A549 (cell line): ENCODE results near the gene TLDC2. TPM values are rescaled to one million over a fixed set of nuclear protein-coding genes. Genes with fewer than 3 reads are reported as not detected.

Source experiments
- ATAC-seq, 2 experiments: fragments of 200-7000 bp in 1 of 2; fragments of >200 bp in 1 of 2; cut with Nextera tagmentation in 1 of 2; cut with Tn5 transposase in 1 of 2; 3 replicates each; pipeline versions ENCODE4 v1.8.0 to v1.9.1; 2018 to 2020; ENCODE audit warnings: mild to moderate bottlenecking in 1 of 2, moderate library complexity in 1 of 2
- CTCF ChIA-PET: fragments of 300-600 bp; sonication (Branson Sonifier 250); formaldehyde crosslinking; extraction: SDS; loops from one replicate; lab custom pipeline; 2021; ENCODE audit warnings: antibody characterized with exemption, inconsistent platforms; lab: Yijun Ruan, JAX
- POLR2A ChIA-PET: fragments of 350-600 bp; formaldehyde crosslinking; extraction: SDS; loops from one replicate; lab custom pipeline; 2021; ENCODE audit warnings: antibody characterized with exemption, inconsistent platforms; lab: Yijun Ruan, JAX
- DNase-seq, 2 experiments: peaks; one replicate each; pipeline versions ENCODE4 v3.0.0 to v3.0.0-alpha.2; 2011 to 2016; ENCODE audit warnings: low read depth in 1 of 2, low spot score in 1 of 2
- FAIRE-seq: peaks from 2 replicates; lab custom pipeline; 2011; peaks lifted over from hg19 to GRCh38; lab: Jason Lieb, UNC
- H3K27ac ChIP-seq, 2 experiments: fragments of >200 bp; sonication (Bioruptor Twin); formaldehyde crosslinking; 3 replicates each; pipeline ENCODE4 v1.5.1; 2016 to 2017
- H3K4me1 ChIP-seq: fragments of >200 bp; sonication (Bioruptor Twin); formaldehyde crosslinking; 3 replicates; pipeline ENCODE4 v1.6.1; 2016
- H3K4me2 ChIP-seq: fragments of >200 bp; sonication (Bioruptor Twin); formaldehyde crosslinking; 3 replicates; pipeline ENCODE4 v1.6.1; 2016
- H3K4me3 ChIP-seq: fragments of >200 bp; sonication (Bioruptor Twin); formaldehyde crosslinking; 3 replicates; pipeline ENCODE4 v1.5.1; 2016
- H3K9me3 ChIP-seq: fragments of >200 bp; sonication (Bioruptor Twin); formaldehyde crosslinking; 3 replicates; pipeline ENCODE4 v1.6.1; 2016
- BHLHE40 ChIP-seq: IDR thresholded peaks from 2 replicates; pipeline ENCODE4 v1.6.1; 2012; ENCODE audit warnings: low read depth, low read length, inconsistent platforms
- CBX2 ChIP-seq: fragments of 200-600 bp; sonication (generic); IDR thresholded peaks from 2 replicates; pipeline ENCODE4 v1.6.1; 2016; ENCODE audit warnings: low read depth, mild to moderate bottlenecking, borderline replicate concordance
- CEBPB ChIP-seq, 2 experiments: fragments of >200 bp in 1 of 2; sonication (Bioruptor Twin) in 1 of 2; formaldehyde crosslinking in 1 of 2; IDR thresholded peaks; 2 replicates each; pipeline ENCODE4 v1.6.1; 2012 to 2016
- CTCF ChIP-seq: fragments of >200 bp; sonication (Bioruptor Twin); formaldehyde crosslinking; IDR thresholded peaks from 3 replicates; pipeline ENCODE4 v1.5.1; 2016
- E2F6 ChIP-seq: IDR thresholded peaks from 2 replicates; pipeline ENCODE4 v1.6.1; 2012; ENCODE audit warnings: low read depth, borderline replicate concordance
- ELK1 ChIP-seq: fragments of 150-350 bp; IDR thresholded peaks from 2 replicates; pipeline ENCODE4 v1.6.1; 2014; ENCODE audit warnings: low read depth, mild to moderate bottlenecking, low read length
- ESRRA ChIP-seq: fragments of 150-350 bp; IDR thresholded peaks from 2 replicates; pipeline ENCODE4 v1.6.1; 2014; ENCODE audit warnings: mild to moderate bottlenecking, low read length, borderline replicate concordance
- FOSB ChIP-seq: fragments of 250-450 bp; sonication (Bioruptor Pico); IDR thresholded peaks from 2 replicates; pipeline ENCODE4 v1.5.0; 2020; ENCODE audit warnings: mild to moderate bottlenecking, moderate library complexity
- FOXS1 ChIP-seq: fragments of 250-450 bp; sonication (Bioruptor Pico); IDR thresholded peaks from 2 replicates; pipeline ENCODE4 v1.5.0; 2020; ENCODE audit warnings: mild to moderate bottlenecking, moderate library complexity
- GATA3 ChIP-seq: IDR thresholded peaks from 2 replicates; pipeline ENCODE4 v1.6.1; 2012; ENCODE audit warnings: borderline replicate concordance
- JUN ChIP-seq, 2 experiments: fragments of >200 bp; sonication (Bioruptor Twin); formaldehyde crosslinking; IDR thresholded peaks; 2 replicates in 1 of 2; 3 replicates in 1 of 2; pipeline ENCODE4 v1.6.1; 2016 to 2017
- JUNB ChIP-seq: fragments of >200 bp; sonication (Bioruptor Twin); formaldehyde crosslinking; IDR thresholded peaks from 2 replicates; pipeline ENCODE4 v1.6.1; 2016
- KDM1A ChIP-seq: fragments of 200-600 bp; sonication (generic); IDR thresholded peaks from 2 replicates; pipeline ENCODE4 v1.6.1; 2016; ENCODE audit warnings: low read depth, mild to moderate bottlenecking
- MAX ChIP-seq: IDR thresholded peaks from 2 replicates; pipeline ENCODE4 v1.6.1; 2012
- MYC ChIP-seq: IDR thresholded peaks from 2 replicates; pipeline ENCODE4 v1.6.1; 2012; ENCODE audit warnings: mild to moderate bottlenecking, inconsistent platforms, low read length, improper control_type of control experiment, borderline replicate concordance
- PHF8 ChIP-seq: fragments of 200-600 bp; sonication (generic); IDR thresholded peaks from 2 replicates; pipeline ENCODE4 v1.6.1; 2016; ENCODE audit warnings: low read depth, mild to moderate bottlenecking, antibody characterized with exemption, moderate library complexity, borderline replicate concordance
- POLR2A ChIP-seq: IDR thresholded peaks from 2 replicates; pipeline ENCODE4 v1.6.1; 2012; ENCODE audit warnings: mild to moderate bottlenecking, low read length
- POLR2AphosphoS2 ChIP-seq: conservative IDR thresholded peaks from 2 replicates; pipeline ENCODE4 v1.6.1; 2012; ENCODE audit warnings: low read length, improper control_type of control experiment, inconsistent platforms
- RAD21 ChIP-seq, 2 experiments: fragments of >200 bp in 1 of 2; sonication (Bioruptor Twin) in 1 of 2; formaldehyde crosslinking in 1 of 2; IDR thresholded peaks in 1 of 2; conservative IDR thresholded peaks in 1 of 2; 2 replicates in 1 of 2; 3 replicates in 1 of 2; pipeline ENCODE4 v1.6.1; 2012 to 2018; ENCODE audit warnings: inconsistent platforms in 1 of 2
- RARB ChIP-seq: fragments of 250-450 bp; sonication (Bioruptor Pico); IDR thresholded peaks from 2 replicates; pipeline ENCODE4 v1.8.0; 2021; ENCODE audit warnings: mild to moderate bottlenecking, moderate library complexity
- RNF2 ChIP-seq: fragments of 200-600 bp; sonication (generic); IDR thresholded peaks from 2 replicates; pipeline ENCODE4 v1.6.1; 2016; ENCODE audit warnings: low read depth, mild to moderate bottlenecking, antibody characterized with exemption, moderate library complexity, borderline replicate concordance
- SMC3 ChIP-seq: fragments of >200 bp; sonication (Bioruptor Twin); formaldehyde crosslinking; IDR thresholded peaks from 3 replicates; pipeline ENCODE4 v1.6.1; 2018; ENCODE audit warnings: inconsistent platforms
- SREBF2 ChIP-seq: fragments of 450-650 bp; IDR thresholded peaks from 2 replicates; pipeline ENCODE4 v1.6.1; 2014; ENCODE audit warnings: mild to moderate bottlenecking, moderate library complexity
- ZC3H11A ChIP-seq: fragments of 450-650 bp; IDR thresholded peaks from 2 replicates; pipeline ENCODE4 v1.6.1; 2014; ENCODE audit warnings: antibody characterized with exemption, mild to moderate bottlenecking
- ZFP36 ChIP-seq: fragments of 450-650 bp; IDR thresholded peaks from 2 replicates; pipeline ENCODE4 v1.6.1; 2014; ENCODE audit warnings: borderline replicate concordance; ENCODE audit not compliant: partially characterized antibody
- WGBS: methylation state at CpG from one replicate; pipeline ENCODE4 v1.1.6; 2017; ENCODE audit errors: missing lambda C conversion rate; 5-methylcytosine and 5-hydroxymethylcytosine counted together
- polyA plus RNA-seq, 4 experiments: library from polyadenylated mRNA; depleted of rRNA in 3 of 4; stranded (reverse); fragments of >200 nt; fragmentation: RNase III in 1 of 4; extraction: RNeasy Plus Mini Kit Qiagen cat#74134 plus additional on column Dnase treatment in 1 of 4; gene quantifications; 2 replicates in 3 of 4; 3 replicates in 1 of 4; pipeline ENCODE4 v1.2.3, GENCODE V29; 2011 to 2017

The TLDC2 gene
- polyA plus RNA-seq, 2 of the 4 experiments (the other 2 are of a cell fraction): 0.17 TPM; not detected in 1

- ATAC-seq: no peak
- no peak for DNase-seq
- Histone ChIP-seq H3K9me3 (no peaks in the 10 kb centered on the region), H3K4me2 (no peak overlapping the region), H3K4me1 (no peaks in the 10 kb centered on the region), H3K4me3 (no peak overlapping the region), H3K27ac (no peak overlapping the region)
- ChIA-PET CTCF (interaction anchor here (0.9 to 2.5 kb wide), 7 partner anchors 16 to 479 kb away, joined by 3 to 13 read pairs (median 3); no protein-coding TSS in a partner anchor), POLR2A (no interaction called here)
- no peak for TF ChIP-seq ESRRA
- no peak for TF ChIP-seq MYC
- TF ChIP-seq JUN (IDR thresholded peaks at IDR 0.05): no peak
- peak in 1 of 2 experiments; percentile 18; a peak in 1 of 4 replicates for TF ChIP-seq CEBPB (IDR thresholded peaks at IDR 0.05)
- no peak for FAIRE-seq
These were observed 42.0 kb downstream of the TLDC2 start for GRCh38 chr20:36917943-36918342.

GRCh38 chr20:36919715-36920333, 43.9 kb downstream of the TLDC2 start:
- Histone ChIP-seq H3K4me1 (peaks cover 11% of the 10 kb centered on the region), H3K27ac (no peak overlapping the region), H3K4me2 (no peak overlapping the region), H3K4me3 (no peak overlapping the region), H3K9me3 (no peaks in the 10 kb centered on the region)
- ChIA-PET POLR2A (no interaction called here), CTCF (interaction anchor here (0.6 to 2.9 kb wide), 23 partner anchors 9 to 717 kb away, joined by 3 to 13 read pairs (median 4); partner anchors contain the start of gene RAB5IF)
- DNase-seq (peak; percentile 50 to 63), ATAC-seq (peak in 1 of 2 experiments; percentile 65; a peak in 3 of 6 replicates), FAIRE-seq (no peak)
- TF ChIP-seq MAX (peak; percentile 55; the same call in 1 of the 2 replicates), SREBF2 (no peak), BHLHE40 (peak; percentile 42; the same call in 1 of the 2 replicates), SMC3 (peak; percentile 32; the same call in 1 of the 3 replicates), FOXS1 (CRISPR knock-in tag) (no peak), CTCF (peak; percentile 86), RAD21 (conservative IDR thresholded peaks at IDR 0.05 in 1 of 2, IDR thresholded peaks at IDR 0.05 in 1 of 2) (peak; percentile 71 to 81), MYC (peak; percentile 43; the same call in 1 of the 2 replicates)
- 3% methylated on average over 2 of the region's 2 CpGs for WGBS

GRCh38 chr20:36920334-36920730, 44.4 kb downstream of the TLDC2 start:
- 78% methylated on average over 7 of the region's 8 CpGs for WGBS
- H3K27ac ChIP-seq: no peak overlapping the region
- no peak overlapping the region for H3K4me3 ChIP-seq
- ChIA-PET CTCF (interaction anchor here (0.6 to 2.9 kb wide), 16 partner anchors 8 to 307 kb away, joined by 3 to 13 read pairs (median 6); no protein-coding TSS in a partner anchor), POLR2A (no interaction called here)
- FAIRE-seq: no peak
- no peaks in the 10 kb centered on the region for H3K9me3 ChIP-seq
- TF ChIP-seq MYC (no peak), CBX2 (no peak)
- ATAC-seq: no peak
- peaks cover 14% of the 10 kb centered on the region for H3K4me1 ChIP-seq
- no peak for DNase-seq
- H3K4me2 ChIP-seq: no peak overlapping the region

GRCh38 chr20:36924167-36925045, 48.5 kb downstream of the TLDC2 start:
- Histone ChIP-seq H3K4me3 (no peak overlapping the region), H3K4me2 (peak overlapping the region; percentile 14; the same call in 1 of the 3 replicates), H3K27ac (peak overlapping the region in 1 of 2 experiments; percentile 47; a peak in 1 of 6 replicates), H3K4me1 (peaks cover 17% of the 10 kb centered on the region)
- no peak for DNase-seq
- no peak for FAIRE-seq
- ChIA-PET POLR2A (no interaction called here), CTCF (interaction anchor here (0.7 to 2.0 kb wide), 4 partner anchors 38 to 863 kb away, joined by 3 to 7 read pairs (median 3); no protein-coding TSS in a partner anchor)
- TF ChIP-seq KDM1A (no peak), E2F6 (no peak), ZFP36 (no peak), POLR2AphosphoS2 (no peak), PHF8 (no peak), RARB (CRISPR knock-in tag) (no peak), ZC3H11A (no peak), RNF2 (no peak), POLR2A (no peak), JUNB (no peak), MYC (no peak), GATA3 (no peak), FOSB (CRISPR knock-in tag) (no peak), ELK1 (no peak), CBX2 (no peak)
- TF ChIP-seq, all 56 proteins: peak for 0
- no peak for ATAC-seq
- WGBS: 67% methylated on average over 9 of the region's 9 CpGs
- H3K9me3 ChIP-seq: no peaks in the 10 kb centered on the region
